HEK293 (cell line): ENCODE measurements around the gene STK24.

Experiments
- CTCF ChIA-PET: fragments of 350-600 bp; formaldehyde crosslinking; extraction: SDS; loops from one replicate; lab custom pipeline; 2021; ENCODE audit warnings: antibody characterized with exemption; lab: Yijun Ruan, JAX
- POLR2A ChIA-PET: fragments of 300-600 bp; formaldehyde crosslinking; extraction: SDS; loops from one replicate; lab custom pipeline; 2020; ENCODE audit warnings: antibody characterized with exemption, inconsistent platforms; lab: Yijun Ruan, JAX
- H3K27ac ChIP-seq: fragments of 200-500 bp; sonication (Bioruptor generic); 2 replicates; pipeline ENCODE4 v1.5.1; 2014; ENCODE audit warnings: low read depth, low read length, control low read depth, inconsistent platforms; ENCODE audit errors: extremely low read depth
- H3K36me3 ChIP-seq, 2 experiments: fragments of 200-500 bp in 1 of 2; sonication (Bioruptor generic) in 1 of 2; 1 replicate in 1 of 2; 2 replicates in 1 of 2; pipeline ENCODE4 v1.5.1; 2014 to 2017; ENCODE audit warnings: inconsistent platforms in 2 of 2, low read length in 2 of 2; ENCODE audit not compliant: control insufficient read depth in 2 of 2, insufficient read depth in 1 of 2
- H3K4me1 ChIP-seq: fragments of 200-500 bp; sonication (Bioruptor generic); 2 replicates; pipeline ENCODE4 v1.5.1; 2014; ENCODE audit warnings: mild to moderate bottlenecking, low read length, inconsistent platforms; ENCODE audit not compliant: control insufficient read depth, insufficient read depth
- H3K4me3 ChIP-seq: 2 replicates; pipeline ENCODE4 v1.5.1; 2011; ENCODE audit warnings: low read depth, mild to moderate bottlenecking, control low read depth, low read length, moderate library complexity
- H3K9me3 ChIP-seq: fragments of 200-500 bp; sonication (Bioruptor generic); 2 replicates; pipeline ENCODE4 v1.5.1; 2014; ENCODE audit warnings: low read depth, low read length, inconsistent platforms; ENCODE audit not compliant: control insufficient read depth, insufficient read depth
- REST ChIP-seq: fragments of 450-650 bp; formaldehyde crosslinking; IDR thresholded peaks from 2 replicates; pipeline ENCODE4 v1.5.1; 2016; ENCODE audit warnings: missing biosample characterization, missing genetic modification characterization
- TSHZ1 ChIP-seq: fragments of 450-650 bp; formaldehyde crosslinking; IDR thresholded peaks from 2 replicates; pipeline ENCODE4 v1.5.1; 2016; ENCODE audit warnings: missing biosample characterization, missing genetic modification characterization, borderline replicate concordance
- ZBTB11 ChIP-seq: fragments of 450-650 bp; formaldehyde crosslinking; conservative IDR thresholded peaks from 2 replicates; pipeline ENCODE4 v1.5.1; 2016; ENCODE audit warnings: low read depth, missing biosample characterization, missing genetic modification characterization
- ZBTB48 ChIP-seq: fragments of 450-650 bp; formaldehyde crosslinking; IDR thresholded peaks from 2 replicates; pipeline ENCODE4 v1.5.1; 2016; ENCODE audit warnings: missing biosample characterization, missing genetic modification characterization
- ZBTB6 ChIP-seq: fragments of 450-650 bp; formaldehyde crosslinking; IDR thresholded peaks from 2 replicates; pipeline ENCODE4 v1.5.1; 2017; ENCODE audit warnings: missing biosample characterization, missing genetic modification characterization
- ZBTB7A ChIP-seq: fragments of 450-650 bp; formaldehyde crosslinking; IDR thresholded peaks from 2 replicates; pipeline ENCODE4 v1.5.1; 2016; ENCODE audit warnings: low read depth, missing biosample characterization, missing genetic modification characterization
- ZIC2 ChIP-seq: fragments of 450-650 bp; formaldehyde crosslinking; IDR thresholded peaks from 2 replicates; pipeline ENCODE4 v1.5.1; 2016; ENCODE audit warnings: missing biosample characterization, missing genetic modification characterization
- ZNF10 ChIP-seq: fragments of 450-650 bp; formaldehyde crosslinking; IDR thresholded peaks from 2 replicates; pipeline ENCODE4 v1.5.1; 2017; ENCODE audit warnings: missing biosample characterization, missing genetic modification characterization
- ZNF121 ChIP-seq: fragments of 450-650 bp; formaldehyde crosslinking; IDR thresholded peaks from 2 replicates; pipeline ENCODE4 v1.5.1; 2016; ENCODE audit warnings: missing biosample characterization, missing genetic modification characterization
- ZNF169 ChIP-seq: fragments of 450-650 bp; formaldehyde crosslinking; IDR thresholded peaks from 2 replicates; pipeline ENCODE4 v1.5.1; 2016; ENCODE audit warnings: missing biosample characterization, missing genetic modification characterization
- ZNF473 ChIP-seq: fragments of 450-650 bp; formaldehyde crosslinking; IDR thresholded peaks from 2 replicates; pipeline ENCODE4 v1.5.1; 2017; ENCODE audit warnings: missing biosample characterization, missing genetic modification characterization
- ZNF658 ChIP-seq: fragments of 450-650 bp; formaldehyde crosslinking; IDR thresholded peaks from 2 replicates; pipeline ENCODE4; 2016; ENCODE audit warnings: missing biosample characterization, missing genetic modification characterization

Gene STK24

GRCh38 chr13:98429977-98430736, 146.8 kb downstream of the STK24 start:
- H3K9me3 ChIP-seq: no peaks in the 10 kb centered on the region
- ChIA-PET CTCF (interaction anchor here (0.6 to 1.5 kb wide), 7 partner anchors 15 to 573 kb away, joined by 3 to 4 read pairs (median 3); no protein-coding TSS in a partner anchor), POLR2A (no interaction called here)
- no peak overlapping the region for H3K4me3 ChIP-seq
- H3K4me1 ChIP-seq: no peaks in the 10 kb centered on the region
- peak; percentile 95 for TF ChIP-seq ZNF121 (tag by site-specific recombination)
- no peak for TF ChIP-seq ZNF169 (tag by site-specific recombination)
- no peaks in the 10 kb centered on the region for H3K36me3 ChIP-seq
- no peak overlapping the region for H3K27ac ChIP-seq

GRCh38 chr13:98429531-98429930, 147.4 kb downstream of the STK24 start:
- ChIA-PET POLR2A (no interaction called here), CTCF (interaction anchor here (0.7 to 0.8 kb wide), 2 partner anchors 134 to 396 kb away, joined by 3 to 4 read pairs; no protein-coding TSS in a partner anchor)
- Histone ChIP-seq H3K4me3 (no peak overlapping the region), H3K27ac (no peak overlapping the region), H3K36me3 (no peaks in the 10 kb centered on the region), H3K9me3 (no peaks in the 10 kb centered on the region), H3K4me1 (no peaks in the 10 kb centered on the region)
- TF ChIP-seq ZBTB48 (tag by site-specific recombination) (no peak), ZBTB7A (tag by site-specific recombination) (no peak), ZNF10 (tag by site-specific recombination) (no peak), ZNF658 (tag by site-specific recombination) (no peak), REST (tag by site-specific recombination) (no peak), ZNF473 (no peak), ZBTB11 (tag by site-specific recombination) (no peak)

- Histone ChIP-seq H3K4me3 (no peak overlapping the region), H3K9me3 (no peaks in the 10 kb centered on the region), H3K4me1 (no peaks in the 10 kb centered on the region), H3K36me3 (no peaks in the 10 kb centered on the region), H3K27ac (no peak overlapping the region)
- no peak for TF ChIP-seq ZBTB6 (tag by site-specific recombination)
- no peak for TF ChIP-seq TSHZ1 (tag by site-specific recombination)
- TF ChIP-seq ZIC2 (tag by site-specific recombination): peak; percentile 81
- ChIA-PET CTCF (no interaction called here), POLR2A (no interaction called here)
These were observed 147.8 kb downstream of the STK24 start for GRCh38 chr13:98429081-98429480.
